Lower leg skin (tissue), 4 donors: Measurements from ENCODE around the gene MCUB. TPM values are rescaled to one million over a fixed set of nuclear protein-coding genes. Genes with fewer than 3 reads are reported as not detected.

ENCODE experiments used
- DNase-seq, 2 donors: peaks; one replicate each; pipeline ENCODE4 v3.0.0-alpha.2; 2019; ENCODE audit warnings: low spot score in 2 of 2
- H3K4me3 ChIP-seq: fragments of 200-600 bp; sonication (generic); 2 replicates; pipeline ENCODE4 v1.5.1; 2017; ENCODE audit warnings: mild to moderate bottlenecking, low read depth; ENCODE audit not compliant: poor library complexity, severe bottlenecking
- CTCF ChIP-seq, 3 donors: fragments of 450-650 bp; IDR thresholded peaks; one replicate each; pipeline ENCODE4 v1.5.1; 2016; ENCODE audit warnings: antibody characterized with exemption in 3 of 3, mild to moderate bottlenecking in 3 of 3, moderate library complexity in 2 of 3
- POLR2A ChIP-seq, 2 donors: fragments of 450-650 bp; IDR thresholded peaks; one replicate each; pipeline ENCODE4 v1.6.1; 2016 to 2017; ENCODE audit warnings: antibody characterized with exemption in 2 of 2, mild to moderate bottlenecking in 1 of 2, moderate library complexity in 1 of 2
- WGBS, 2 donors: methylation state at CpG; one replicate each; pipeline ENCODE4 v1.1.5; 2018; 5-methylcytosine and 5-hydroxymethylcytosine counted together
- intact Hi-C: fragments of 100-400 bp; cut with DNase I; formaldehyde crosslinking; loops from one replicate; pipeline ENCODE4 v1.15.0; 2023; ENCODE audit warnings: low total_unique reads
- total RNA-seq, 4 donors: library from RNA; depleted of rRNA; stranded (reverse); fragments of >200 nt; gene quantifications; one replicate each; pipeline ENCODE4 v1.1.0, GENCODE V29; 2016

The MCUB gene
- total RNA-seq, 4 donors from 2014 or later = 11.8 to 84.9 (median 45.9) TPM

DNA sequence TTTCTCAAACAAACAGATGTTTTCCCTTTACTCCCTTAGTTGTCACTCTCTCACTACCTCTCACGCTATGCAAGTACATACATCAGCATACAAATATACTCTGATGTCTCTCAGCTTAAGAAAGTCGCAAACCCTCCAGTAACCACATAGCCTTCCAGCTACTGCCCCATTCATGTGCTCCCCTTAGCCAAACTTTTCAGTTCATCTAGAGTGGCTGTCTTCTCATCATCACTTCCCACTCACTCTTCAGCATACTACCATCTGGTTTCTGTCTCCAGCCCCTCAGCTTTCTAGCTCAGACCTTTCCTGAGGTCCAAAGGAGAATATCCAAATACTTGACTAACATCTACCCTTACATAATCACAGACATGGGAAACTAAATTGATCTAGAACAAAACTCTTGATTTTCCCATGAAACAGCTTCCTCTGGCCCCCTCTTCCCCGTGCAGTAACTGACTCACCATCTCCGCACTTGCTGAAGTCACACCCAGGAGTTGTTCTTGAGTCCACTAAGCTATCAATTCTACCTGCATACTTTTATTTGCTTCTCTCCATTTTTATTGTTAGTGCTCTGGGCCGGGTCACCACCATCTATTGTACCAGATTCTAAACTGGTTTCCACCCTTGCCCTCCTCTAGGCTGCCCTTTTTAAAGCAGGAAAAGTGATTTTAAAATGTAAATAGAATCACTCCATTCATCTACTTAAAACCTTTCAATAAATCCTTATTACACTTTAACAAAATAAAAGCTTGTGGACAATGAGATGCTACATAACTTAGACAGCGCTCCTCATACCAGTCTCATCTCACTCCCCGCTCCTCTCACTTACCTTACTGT, 86.0 kb downstream of the MCUB start:
- DNase-seq = no peak
- no peak overlapping the region for H3K4me3 ChIP-seq
- intact Hi-C loops = no loop called here
- 86% methylated on average over 7 of the region's 7 CpGs for whole genome bisulfite sequencing, 2 donors
- TF ChIP-seq CTCF (IDR thresholded peaks at IDR 0.05) (no peak), POLR2A (IDR thresholded peaks at IDR 0.05) (no peak)

GRCh38 chr4:109648266-109648996, 88.4 kb downstream of the MCUB start:
- WGBS, 2 donors = 73 to 76% methylated on average over 5 of the region's 5 CpGs
- DNase-seq = no peak
- H3K4me3 ChIP-seq = no peak overlapping the region
- TF ChIP-seq CTCF (IDR thresholded peaks at IDR 0.05) (no peak), POLR2A (IDR thresholded peaks at IDR 0.05) (no peak)
- intact Hi-C loops = no loop called here

DNA sequence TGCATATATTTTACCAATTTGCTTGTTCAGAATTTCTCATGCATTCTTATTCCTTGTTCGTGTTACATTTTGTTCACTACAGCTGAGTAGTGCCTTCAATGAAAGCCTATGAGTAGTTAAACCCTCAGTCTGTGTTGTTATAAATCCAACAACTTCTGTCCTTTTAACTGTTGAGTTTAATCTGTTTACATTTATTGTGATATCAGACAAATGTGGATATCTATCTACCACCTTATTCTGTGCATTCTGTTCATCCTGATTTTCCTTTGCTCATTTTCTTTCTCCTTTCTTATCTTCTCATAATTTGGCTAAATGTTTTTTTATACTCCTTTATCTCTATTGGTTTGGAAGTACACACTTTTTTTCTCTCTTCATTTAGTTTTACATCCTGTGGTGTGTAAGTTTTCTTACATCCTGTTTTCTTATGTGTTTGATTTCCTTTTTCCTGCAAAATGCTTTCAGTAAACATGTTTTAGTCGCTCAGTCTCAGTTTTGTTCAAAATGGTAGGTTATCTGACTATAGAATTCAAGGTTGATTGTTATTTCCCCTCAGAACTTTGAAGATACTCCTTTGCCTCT, 89.0 kb downstream of the MCUB start:
- H3K4me3 ChIP-seq = no peak overlapping the region
- 90 to 91% methylated on average over 2 of the region's 2 CpGs for WGBS, 2 donors
- TF ChIP-seq CTCF (IDR thresholded peaks at IDR 0.05) = no peak
- TF ChIP-seq POLR2A (IDR thresholded peaks at IDR 0.05) = no peak
- no peak for DNase-seq
- intact Hi-C loops = no loop called here

DNA sequence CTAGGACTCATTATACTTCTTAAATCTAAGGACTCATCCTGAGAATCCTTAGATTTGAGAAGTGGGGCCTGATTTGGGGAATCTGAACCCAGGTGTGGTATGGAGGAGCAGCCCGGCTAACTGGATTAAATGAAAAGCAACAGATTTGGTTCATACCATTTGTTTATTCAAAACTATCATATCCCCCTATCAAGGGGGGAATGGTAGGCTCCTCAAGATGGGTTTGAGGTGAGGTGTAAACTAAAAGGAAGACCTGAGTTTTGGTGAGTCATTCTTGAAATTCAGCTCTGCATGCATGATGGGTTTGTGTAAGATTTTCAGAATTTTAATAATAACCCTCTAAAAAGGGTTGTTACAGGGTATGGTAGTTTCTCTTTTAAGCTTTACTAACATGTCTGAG, 89.8 kb downstream of the MCUB start:
- 92 to 94% methylated on average over 1 of the region's 1 CpG for WGBS, 2 donors
- H3K4me3 ChIP-seq = no peak overlapping the region
- intact Hi-C loops = no loop called here
- no peak for DNase-seq
- TF ChIP-seq CTCF (IDR thresholded peaks at IDR 0.05) (no peak), POLR2A (IDR thresholded peaks at IDR 0.05) (no peak)

DNA sequence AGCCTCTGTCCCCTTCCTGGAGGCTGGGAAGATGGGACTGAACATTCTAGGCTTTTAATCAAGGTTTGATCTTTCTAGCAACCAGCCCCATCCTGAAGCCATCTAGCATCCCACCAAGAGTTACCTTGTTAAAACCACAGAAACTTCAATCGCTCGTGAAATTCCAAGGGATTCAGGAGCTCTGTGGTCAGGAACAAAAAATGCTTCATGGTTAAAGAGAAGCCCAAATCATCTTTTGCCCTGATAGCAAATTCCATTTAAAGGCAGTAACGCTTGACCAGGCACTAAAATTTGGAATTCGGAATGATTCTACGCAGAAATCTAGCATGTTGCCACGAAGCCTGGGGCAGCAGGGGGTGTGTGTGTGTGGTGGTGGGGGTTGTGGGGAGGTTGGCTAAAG, 95.3 kb downstream of the MCUB start:
- no peak overlapping the region for H3K4me3 ChIP-seq
- TF ChIP-seq CTCF (IDR thresholded peaks at IDR 0.05) (no peak), POLR2A (IDR thresholded peaks at IDR 0.05) (no peak)
- 71 to 75% methylated on average over 6 of the region's 6 CpGs for WGBS, 2 donors
- intact Hi-C loops = no loop called here
- DNase-seq = no peak
